HG03457 (cell line): ENCODE measurements around the gene SH3GLB2.
A peak's percentile ranks its signal among the peaks of the same experiment; 100 is the strongest.
"Not testable (repeated sequence)": the region's sequence is repeated elsewhere in the genome, so short reads cannot be mapped to it uniquely, and the experiment has no call there.

ENCODE experiments used
- ATAC-seq: cut with Tn5 transposase; IDR thresholded peaks from one replicate; pipeline ENCODE4 v1.9.1; 2021; ENCODE audit warnings: moderate number of reproducible peaks; ENCODE audit not compliant: unreplicated experiment

SH3GLB2 gene

GRCh38 chr9:129054163-129054851 lies 26.2 kb upstream of the SH3GLB2 start:
- ATAC-seq: no peak

- no peak for ATAC-seq
These were observed 24.9 kb upstream of the SH3GLB2 start for GRCh38 chr9:129053020-129053419.

DNA sequence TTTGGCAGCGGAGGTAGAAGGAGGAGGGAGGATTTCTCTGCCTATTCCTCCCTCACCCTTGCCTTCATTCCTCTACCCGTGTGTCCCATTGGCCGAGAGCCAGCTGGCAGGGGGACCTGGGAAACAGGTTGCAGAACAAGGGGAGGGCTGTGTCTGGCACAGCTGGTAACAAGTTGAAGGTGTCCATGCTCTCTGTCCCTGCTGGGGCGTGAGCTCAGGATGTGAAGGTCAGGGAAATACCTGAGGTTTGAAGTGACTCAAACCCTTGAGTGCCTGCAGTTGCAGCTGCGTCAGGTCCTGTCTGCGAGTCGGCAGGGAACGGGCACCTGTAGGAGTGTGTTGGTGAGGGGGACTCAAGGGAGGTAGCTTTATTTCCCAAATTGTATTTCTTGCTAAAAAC lies 24.5 kb upstream of the SH3GLB2 start:
- no peak for ATAC-seq

DNA sequence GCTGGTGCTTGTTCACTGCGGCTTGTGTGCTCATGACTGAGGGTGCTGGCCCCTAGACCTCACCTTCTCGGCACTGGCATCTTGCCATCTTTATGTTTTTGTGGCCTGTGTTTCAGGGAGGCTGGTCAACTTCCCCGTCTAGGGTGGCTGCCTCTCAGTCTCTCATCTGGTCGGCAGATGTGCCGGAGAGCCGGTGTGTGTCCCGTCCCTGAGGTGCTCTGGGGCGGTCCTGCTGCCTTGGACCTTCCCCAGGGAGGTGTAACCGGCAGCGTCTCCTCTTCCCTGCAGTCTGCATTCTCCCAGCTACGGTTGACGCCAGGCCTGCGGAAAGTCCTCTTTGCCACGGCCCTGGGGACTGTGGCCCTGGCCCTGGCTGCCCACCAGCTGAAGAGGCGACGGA lies 13.9 kb upstream of the SH3GLB2 start:
- no peak for ATAC-seq

DNA sequence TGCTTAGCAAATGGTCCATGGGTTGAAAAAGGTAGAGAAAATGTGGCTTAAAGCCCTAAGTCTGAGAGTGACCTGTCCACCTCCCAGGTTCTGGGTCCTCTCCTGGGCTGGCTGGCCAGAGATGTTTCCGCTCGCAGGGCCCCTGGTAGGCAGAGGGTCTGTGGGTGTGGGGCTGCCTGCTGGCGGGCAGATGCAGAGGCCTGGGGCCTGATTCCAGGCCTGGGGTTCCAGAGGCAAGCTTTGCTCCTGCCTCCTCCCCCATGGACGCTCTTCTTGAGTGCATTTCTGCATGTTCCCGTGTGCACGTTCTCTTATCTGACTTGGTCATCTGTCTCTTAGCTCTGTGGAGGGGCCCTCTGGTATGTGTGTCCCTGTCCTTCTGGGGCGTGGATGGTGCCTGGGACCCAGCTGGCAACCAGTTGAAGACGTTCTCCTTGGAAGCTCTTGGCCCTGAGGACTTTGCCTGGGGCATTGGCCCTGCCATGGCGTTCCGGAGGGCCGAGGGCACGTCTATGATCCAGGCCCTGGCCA lies 12.0 kb upstream of the SH3GLB2 start:
- no peak for ATAC-seq

GRCh38 chr9:129038109-129038852 lies 10.2 kb upstream of the SH3GLB2 start:
- no peak for ATAC-seq

GRCh38 chr9:129037767-129038098 lies 9.6 kb upstream of the SH3GLB2 start:
- no peak for ATAC-seq

DNA sequence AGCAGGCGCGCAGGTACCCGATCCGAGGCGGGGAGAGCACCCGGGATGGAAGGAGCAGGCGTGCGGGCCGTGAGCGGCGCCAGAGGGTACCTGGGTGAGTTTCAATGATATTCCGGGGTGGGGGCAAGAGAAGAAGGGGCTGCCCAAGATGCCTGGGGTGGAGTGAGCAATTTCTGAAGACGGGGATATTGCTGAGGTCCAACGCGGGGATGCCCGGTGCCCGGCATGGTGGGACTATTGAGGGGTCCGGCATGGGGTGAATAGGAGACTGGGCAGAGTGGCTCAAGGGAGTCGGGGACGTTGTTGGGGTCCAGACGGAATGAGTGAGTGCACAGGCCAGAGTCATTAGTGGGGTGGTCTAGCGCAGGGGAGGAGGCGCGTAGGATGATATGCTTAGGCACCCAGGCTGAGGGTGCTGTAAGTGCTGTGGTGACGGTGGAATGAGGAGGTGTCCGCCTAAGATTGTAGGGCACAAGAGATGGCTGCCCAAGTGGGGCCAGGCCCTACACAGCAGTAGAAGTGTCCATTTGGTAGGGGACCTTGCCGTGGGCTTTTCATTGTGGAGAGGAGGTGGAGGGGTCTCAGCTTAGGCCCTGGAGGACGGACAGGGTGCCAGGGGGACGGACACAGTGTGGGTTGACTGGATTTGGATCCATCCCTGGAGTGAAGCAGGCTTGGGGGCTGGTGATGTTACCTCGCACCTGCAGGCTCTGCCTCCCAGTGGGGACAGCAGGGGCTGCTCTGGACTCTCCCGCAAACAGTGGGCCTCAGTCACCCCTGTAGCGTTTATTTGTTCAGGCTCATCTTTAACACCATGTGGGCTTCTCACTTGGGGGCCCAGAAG lies 9.0 kb upstream of the SH3GLB2 start:
- ATAC-seq: no peak

DNA sequence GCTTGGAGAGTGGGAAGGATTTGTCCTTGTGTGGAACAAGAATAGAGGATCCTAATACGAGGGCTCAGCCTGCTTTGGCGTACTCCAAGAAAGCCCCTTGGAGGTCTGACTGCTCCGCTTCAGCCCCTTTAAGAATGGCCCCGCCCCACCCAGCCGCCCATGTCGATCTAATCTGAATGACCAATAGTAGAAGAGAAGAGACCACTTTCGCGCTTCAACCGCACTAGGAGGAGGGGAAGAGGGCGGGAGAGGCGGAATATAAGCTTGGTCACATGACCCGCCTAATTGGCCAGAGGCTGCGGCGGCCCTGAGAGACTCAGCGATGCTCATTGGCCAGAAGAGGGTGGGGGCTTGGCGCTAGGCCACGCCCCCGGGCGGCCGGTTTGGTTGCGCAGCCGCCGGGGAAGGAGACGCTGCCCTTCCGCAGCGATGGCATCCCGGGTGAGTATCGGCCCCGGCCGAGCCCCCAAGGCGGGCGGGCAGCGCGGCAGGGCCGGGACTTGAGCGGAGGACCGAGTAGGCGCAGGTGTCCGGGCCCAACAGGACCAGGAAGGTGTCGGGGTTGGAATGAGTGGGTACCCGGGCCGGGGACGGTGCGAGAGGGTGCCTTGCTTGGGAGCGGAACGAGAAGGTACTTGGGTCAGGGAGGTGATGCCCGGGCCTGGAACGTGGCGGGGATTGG lies 8.3 kb upstream of the SH3GLB2 start, which contains the start of gene MIGA2:
TSS of gene MIGA2 (plus strand) at position 386 of the 682 bp plus-strand sequence. CDS start 3,969 bp downstream, outside the sequence.
- peak; percentile 73 for ATAC-seq

DNA sequence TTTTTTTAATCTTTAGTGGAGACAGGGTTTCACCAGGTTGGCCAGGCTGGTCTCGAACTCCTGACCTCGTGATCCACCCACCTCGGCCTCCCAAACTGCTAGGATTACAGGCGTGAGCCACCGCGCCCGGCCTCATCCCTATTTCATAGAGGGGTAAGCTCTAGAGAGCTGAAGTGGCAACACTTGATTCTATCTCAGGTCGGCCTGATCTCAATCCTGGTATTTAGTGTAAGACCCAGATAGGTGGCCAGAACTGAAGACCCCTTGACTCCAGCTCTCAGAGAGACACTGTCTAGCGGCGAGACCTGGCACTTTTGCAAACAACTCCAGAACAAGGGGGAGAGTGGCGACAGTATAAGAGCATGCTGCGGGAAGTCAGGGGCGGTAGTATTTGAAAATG lies 7.7 kb upstream of the SH3GLB2 start:
- ATAC-seq: not testable (repeated sequence)

GRCh38 chr9:129033216-129033615 lies 5.1 kb upstream of the SH3GLB2 start:
- no peak for ATAC-seq

DNA sequence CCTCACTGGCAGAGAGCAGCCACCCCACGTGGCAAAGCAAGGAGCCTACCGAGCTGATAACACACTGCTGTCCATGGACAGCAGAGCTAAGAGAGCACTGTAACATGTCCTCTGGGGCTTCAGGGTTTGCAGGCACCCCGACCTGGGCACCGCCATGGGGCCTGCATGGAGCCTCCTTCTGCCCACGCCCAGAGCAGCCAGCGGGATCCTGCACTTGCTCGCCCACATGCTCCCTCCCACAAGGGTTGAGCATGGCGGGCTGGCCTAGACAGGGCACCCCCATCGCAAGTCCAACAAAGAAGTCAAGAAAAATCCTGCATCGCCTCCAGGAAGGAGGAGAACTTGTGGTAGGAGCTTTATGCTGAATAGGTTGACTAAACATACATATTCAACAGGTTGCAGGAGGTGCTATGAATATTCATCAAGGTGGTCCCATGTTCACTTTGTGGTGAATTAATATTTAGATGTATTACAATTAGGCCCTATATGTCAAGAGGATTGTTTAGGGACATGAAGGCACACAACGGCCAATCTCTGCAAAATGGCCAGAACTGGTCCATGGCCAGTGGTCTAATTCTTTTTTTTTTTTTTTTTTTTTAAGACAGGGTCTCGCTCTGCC lies 4.5 kb upstream of the SH3GLB2 start:
- no peak for ATAC-seq

GRCh38 chr9:129031514-129031913 lies 3.4 kb upstream of the SH3GLB2 start:
- ATAC-seq: no peak

- ATAC-seq: no peak
These were observed 2.1 kb upstream of the SH3GLB2 start for GRCh38 chr9:129030191-129030590.

GRCh38 chr9:129027685-129028191 lies 393 bp downstream of the SH3GLB2 start:
- ATAC-seq: peak; percentile 36

DNA sequence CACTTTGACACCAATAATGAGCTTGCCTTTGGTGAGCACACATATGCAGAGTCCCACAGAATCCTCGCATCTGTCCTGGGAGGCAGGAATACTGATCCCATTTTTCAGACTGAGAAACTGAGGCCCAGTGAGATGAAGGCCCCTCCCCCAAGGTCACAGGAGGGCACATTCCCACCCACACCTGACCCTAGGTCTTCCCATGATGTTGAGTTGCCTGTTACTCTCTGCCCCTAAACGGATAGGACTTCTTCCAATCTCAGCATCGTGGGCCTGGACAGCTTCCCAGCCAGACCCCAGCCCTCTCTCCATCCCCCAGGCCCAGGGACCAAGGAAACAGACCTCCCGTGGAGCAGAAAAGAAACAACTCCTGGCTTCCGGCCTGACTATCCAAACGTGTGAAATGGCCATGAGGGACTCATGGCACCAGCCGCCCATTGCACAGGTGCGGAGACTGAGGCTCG lies 877 bp downstream of the SH3GLB2 start:
- no peak for ATAC-seq

DNA sequence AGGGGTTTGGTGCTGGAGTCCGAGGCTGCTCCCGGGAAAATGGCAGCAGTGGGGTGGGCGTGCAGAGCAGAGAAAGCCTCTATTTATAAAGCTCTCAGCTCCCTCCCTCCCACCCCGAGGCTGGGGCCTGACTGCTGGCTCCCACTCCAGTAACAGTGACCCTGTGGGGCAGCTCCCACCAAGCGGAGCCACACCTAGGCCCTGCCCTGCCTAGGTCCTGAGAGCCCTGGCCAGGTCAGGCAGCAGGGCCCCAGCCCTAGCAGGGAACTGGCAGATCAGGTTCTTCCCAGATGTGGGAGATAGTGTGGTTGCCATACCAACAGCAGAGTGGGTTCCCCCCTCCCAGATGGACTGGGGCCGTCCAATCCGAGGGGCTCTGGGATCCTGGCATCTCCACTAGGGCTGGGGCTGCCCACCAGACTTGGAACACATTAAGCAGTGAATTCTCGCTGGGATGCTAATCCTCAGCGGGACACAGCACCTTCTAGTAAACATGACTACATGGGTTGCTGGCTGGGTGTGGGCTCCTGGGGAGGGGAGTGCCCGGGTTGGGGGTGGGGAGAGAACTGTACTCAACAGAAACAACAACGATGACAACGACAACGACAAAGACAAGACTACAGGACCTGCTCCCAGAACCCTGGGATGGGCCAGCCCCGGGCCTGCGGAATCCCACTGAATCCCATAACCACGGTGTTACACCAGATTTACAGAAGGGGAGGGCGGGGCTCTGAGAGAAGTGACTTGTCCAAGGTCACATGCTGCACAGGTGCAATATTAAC lies 1.5 kb downstream of the SH3GLB2 start:
- ATAC-seq: no peak

- ATAC-seq: no peak
These were observed 4.3 kb downstream of the SH3GLB2 start for GRCh38 chr9:129023908-129024233.
